Activated CD4-positive, alpha-beta T cell treated with anti-CD3 and anti-CD28 coated beads for 48 hours (primary cell): ENCODE results near the gene PSD.

Experiments used
- DNase-seq: peaks from one replicate; pipeline ENCODE4 v3.0.0-alpha.2; 2020

PSD gene

DNA sequence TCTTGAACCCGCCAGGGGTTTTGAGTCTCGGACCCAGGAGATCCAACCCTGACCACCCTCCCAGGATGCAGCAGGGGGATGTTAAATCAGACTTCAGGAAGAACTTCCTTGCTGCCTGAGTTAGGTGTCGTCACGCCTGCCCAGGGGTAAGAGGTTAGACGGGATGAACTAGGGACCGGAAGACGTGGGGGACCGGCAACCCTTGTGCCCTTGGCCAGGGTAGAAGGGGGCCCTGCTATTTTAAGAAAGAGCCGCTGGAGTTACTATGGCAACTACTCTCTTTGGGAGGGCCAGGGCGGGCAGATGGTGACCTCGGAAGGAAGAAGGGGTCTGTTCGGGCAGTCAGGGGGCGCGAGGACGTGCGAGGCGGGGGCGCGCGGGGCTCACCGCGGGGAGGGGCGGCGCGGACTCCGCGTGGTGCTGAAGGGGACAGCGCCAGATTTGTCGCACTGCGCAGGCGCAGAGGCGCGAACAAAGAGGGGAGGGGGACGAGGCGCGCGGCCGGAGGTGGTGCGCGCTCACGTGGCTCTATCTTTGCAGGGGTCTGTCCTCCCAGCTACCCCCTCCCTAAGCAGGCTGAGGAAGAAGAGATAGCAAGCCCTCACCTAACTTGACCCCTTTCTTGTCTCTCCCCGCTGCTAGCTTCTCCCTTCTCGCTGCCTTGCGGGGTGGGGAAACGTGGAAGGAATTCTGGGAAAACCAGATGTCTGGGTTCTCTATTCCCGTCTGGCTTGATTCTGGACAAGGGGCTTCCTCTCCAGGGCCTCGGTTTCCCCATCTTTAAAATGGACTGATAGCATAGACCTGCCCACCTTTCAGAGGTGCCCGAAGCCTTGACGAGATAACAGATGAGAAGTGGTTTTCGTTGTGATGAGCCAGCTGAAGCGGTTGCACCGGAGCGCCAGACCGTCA, 940 bp upstream of the PSD start:
- DNase-seq = peak; percentile 76

- DNase-seq = no peak
Observed at GRCh38 chr10:102416695-102417094, 1.9 kb downstream of the PSD start.

- no peak for DNase-seq
Observed at GRCh38 chr10:102416283-102416682, 2.3 kb downstream of the PSD start.

GRCh38 chr10:102414749-102415148, 3.8 kb downstream of the PSD start:
- no peak for DNase-seq

DNA sequence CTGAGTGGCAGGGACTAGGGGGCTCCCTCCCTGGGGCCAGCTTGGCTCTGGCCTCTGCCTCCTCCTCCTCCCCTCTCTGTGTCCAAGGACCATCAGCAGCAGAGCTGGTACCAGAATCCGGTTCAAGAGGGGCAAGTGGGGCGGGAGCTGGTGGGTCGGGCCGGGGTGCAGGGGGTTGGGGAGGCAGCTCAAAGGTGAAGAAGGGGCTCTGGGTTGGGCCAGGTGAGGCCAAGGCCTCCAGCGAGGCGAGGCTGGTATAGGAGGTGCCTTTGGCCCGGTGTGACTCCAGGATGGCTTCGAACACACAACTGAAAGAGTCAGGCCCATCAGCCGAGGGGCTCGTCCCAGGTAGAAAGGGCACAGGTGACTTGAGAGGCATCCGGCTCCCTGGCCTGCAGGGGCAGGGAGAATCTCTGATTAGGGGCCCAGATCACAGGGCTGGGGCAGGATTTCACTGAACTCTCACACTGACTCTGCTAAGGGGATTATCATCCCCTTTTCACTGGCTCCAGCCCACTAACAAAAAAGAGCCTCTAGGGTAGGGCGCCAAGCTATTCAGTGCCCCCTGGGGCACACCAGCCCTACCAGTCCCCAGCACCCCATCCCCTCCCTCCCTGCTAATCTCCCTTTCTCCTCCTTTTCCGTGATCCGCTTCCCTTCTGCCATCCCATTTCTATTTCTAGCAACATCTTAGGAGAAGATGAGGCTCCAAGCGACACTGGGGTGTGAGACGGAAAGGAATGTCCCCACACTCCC, 4.6 kb downstream of the PSD start:
- DNase-seq = no peak

GRCh38 chr10:102413053-102413705, 5.4 kb downstream of the PSD start:
- DNase-seq = peak; percentile 63

- no peak for DNase-seq
Observed at GRCh38 chr10:102412293-102412692, 6.3 kb downstream of the PSD start.

GRCh38 chr10:102411341-102412255, 7.0 kb downstream of the PSD start:
- DNase-seq = no peak

GRCh38 chr10:102410429-102411073, 8.0 kb downstream of the PSD start:
- DNase-seq = peak; percentile 77

DNA sequence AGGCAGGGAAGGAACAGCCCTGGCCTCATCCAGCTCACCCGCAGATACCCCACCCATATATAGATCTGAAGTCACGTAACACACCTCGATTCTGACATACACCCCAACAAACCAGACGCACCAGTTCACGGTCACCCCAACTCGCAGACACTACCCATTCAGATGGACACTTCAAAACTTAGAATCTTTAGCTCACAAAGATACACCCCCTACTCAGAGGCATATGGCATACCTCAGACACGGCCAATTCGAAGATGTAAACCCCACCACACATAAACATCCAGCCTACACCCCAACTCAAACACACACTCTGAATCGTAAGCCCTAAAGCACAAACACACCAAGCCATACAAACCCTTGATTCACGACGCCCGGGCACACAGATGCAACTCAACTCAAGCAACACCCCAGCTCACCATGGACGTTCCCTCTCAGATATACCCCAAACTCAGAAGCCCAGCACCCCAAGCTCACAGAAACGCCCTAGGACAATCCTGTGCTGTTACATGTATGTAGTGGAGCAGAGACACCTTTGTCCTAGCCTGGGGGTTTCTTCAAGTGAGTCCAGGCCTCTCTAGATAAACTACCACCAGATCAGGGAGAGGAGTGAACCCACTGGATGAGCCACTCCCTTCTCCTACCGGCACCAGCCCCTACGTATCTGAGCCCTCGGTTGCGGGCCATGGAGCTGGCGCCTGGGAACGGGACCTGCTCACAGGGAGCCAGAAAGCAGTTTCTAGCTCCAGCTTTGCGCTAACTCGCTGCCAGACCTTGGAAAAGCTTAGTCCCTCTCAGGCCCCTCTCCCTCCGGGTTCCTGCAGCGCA, 8.8 kb downstream of the PSD start:
- DNase-seq = no peak

GRCh38 chr10:102408728-102409603, 9.6 kb downstream of the PSD start:
- peak; percentile 87 for DNase-seq

- no peak for DNase-seq
Observed at GRCh38 chr10:102408131-102408727, 10.4 kb downstream of the PSD start.

GRCh38 chr10:102407425-102408130, 11.0 kb downstream of the PSD start:
- DNase-seq = no peak

DNA sequence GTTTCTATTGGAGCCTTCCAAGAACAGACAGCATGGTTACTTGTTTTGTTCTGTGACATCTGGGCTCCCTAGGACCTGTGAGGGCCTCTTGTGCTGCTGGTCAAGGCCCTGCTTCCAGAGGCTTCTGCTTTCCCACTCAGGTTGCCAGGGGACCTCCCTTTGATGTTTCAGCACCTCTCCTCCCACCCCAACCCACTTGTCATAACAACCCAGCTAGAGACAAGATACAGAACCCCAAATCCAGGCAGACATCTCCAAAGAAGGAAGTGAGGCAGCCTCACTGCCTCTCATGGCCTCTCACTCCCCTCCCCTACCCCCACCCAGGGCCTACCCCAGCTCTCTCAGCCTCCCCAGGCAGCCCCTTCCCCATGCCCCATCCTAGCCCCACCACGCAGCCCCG, 11.8 kb downstream of the PSD start:
- no peak for DNase-seq

DNA sequence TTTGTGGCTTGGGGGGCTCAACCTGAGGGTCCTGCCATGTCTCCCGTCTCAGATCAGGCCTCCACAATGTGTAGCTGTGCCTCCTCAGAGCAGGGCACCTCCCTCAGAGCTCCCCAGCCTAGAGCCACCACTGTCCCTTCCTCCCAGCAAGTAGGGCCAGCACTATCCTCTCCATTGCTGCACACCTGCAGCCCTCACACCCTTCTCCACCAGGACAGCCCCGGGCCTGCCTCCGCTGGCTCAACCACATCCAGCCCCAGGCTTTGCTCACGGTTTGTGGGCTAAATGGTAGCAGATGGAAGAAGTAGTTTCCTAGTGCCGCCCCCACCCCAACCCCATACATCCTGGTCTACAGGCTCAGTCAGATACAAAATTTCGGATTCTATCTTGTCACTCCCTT, 13.0 kb downstream of the PSD start:
- DNase-seq = no peak

GRCh38 chr10:102405108-102405571, 13.4 kb downstream of the PSD start:
- DNase-seq = no peak

GRCh38 chr10:102404361-102405107, 14.1 kb downstream of the PSD start:
- no peak for DNase-seq

DNA sequence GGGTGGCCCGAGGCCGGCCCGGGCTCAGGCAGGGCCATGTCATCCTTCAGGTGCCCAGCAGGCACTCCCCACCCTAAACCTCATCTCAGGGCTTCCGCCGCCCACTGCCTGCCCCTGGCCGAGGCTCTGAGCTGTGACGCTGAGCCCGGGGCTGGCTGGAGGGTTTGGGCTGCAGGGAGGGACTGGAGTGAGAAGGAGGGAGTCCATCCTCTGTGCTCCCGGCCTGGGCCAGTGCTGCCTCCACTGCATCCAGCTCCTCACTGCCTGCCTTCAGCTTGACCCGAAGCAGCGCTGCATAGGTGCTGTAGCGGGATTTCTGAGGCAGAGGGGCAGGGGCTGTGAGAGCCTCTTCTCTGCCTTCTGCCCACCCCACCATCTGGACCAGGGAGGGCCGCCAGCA, 15.5 kb downstream of the PSD start:
- no peak for DNase-seq
